A549 (cell line): ENCODE data around the gene GSK3B. TPM values are rescaled to one million over a fixed set of nuclear protein-coding genes. Genes with fewer than 3 reads are reported as not detected.

Experiments
- ATOH8 ChIP-seq: fragments of 250-450 bp; sonication (Bioruptor Pico); IDR thresholded peaks from 2 replicates; pipeline ENCODE4 v1.5.0; 2020; ENCODE audit warnings: low read depth, mild to moderate bottlenecking, moderate library complexity
- BHLHE40 ChIP-seq: IDR thresholded peaks from 2 replicates; pipeline ENCODE4 v1.6.1; 2012; ENCODE audit warnings: low read depth, low read length, inconsistent platforms
- CBX8 ChIP-seq: fragments of 200-600 bp; sonication (generic); IDR thresholded peaks from 2 replicates; pipeline ENCODE4 v1.6.1; 2016
- CHD2 ChIP-seq: fragments of 150-350 bp; IDR thresholded peaks from 2 replicates; pipeline ENCODE4 v1.6.1; 2014; ENCODE audit warnings: low read length; ENCODE audit not compliant: partially characterized antibody
- EHMT2 ChIP-seq: fragments of 200-600 bp; sonication (generic); IDR thresholded peaks from 2 replicates; pipeline ENCODE4 v1.6.1; 2016; ENCODE audit warnings: antibody characterized with exemption, low read depth, mild to moderate bottlenecking, moderate library complexity
- EP300 ChIP-seq, 2 experiments: fragments of >200 bp; sonication (Bioruptor Twin); formaldehyde crosslinking; IDR thresholded peaks; 2 replicates in 1 of 2; 3 replicates in 1 of 2; pipeline ENCODE4 v1.6.1; 2016 to 2017
- ESRRA ChIP-seq: fragments of 150-350 bp; IDR thresholded peaks from 2 replicates; pipeline ENCODE4 v1.6.1; 2014; ENCODE audit warnings: mild to moderate bottlenecking, low read length, borderline replicate concordance
- FOSL2 ChIP-seq, 2 experiments: fragments of 450-650 bp in 1 of 2; fragments of >200 bp in 1 of 2; sonication (Bioruptor Twin) in 1 of 2; formaldehyde crosslinking; IDR thresholded peaks; 2 replicates each; pipeline versions ENCODE4 v1.5.0 to v1.6.1; 2016 to 2020; ENCODE audit warnings: mild to moderate bottlenecking in 1 of 2, moderate library complexity in 1 of 2
- FOXS1 ChIP-seq: fragments of 250-450 bp; sonication (Bioruptor Pico); IDR thresholded peaks from 2 replicates; pipeline ENCODE4 v1.5.0; 2020; ENCODE audit warnings: mild to moderate bottlenecking, moderate library complexity
- GATA3 ChIP-seq: IDR thresholded peaks from 2 replicates; pipeline ENCODE4 v1.6.1; 2012; ENCODE audit warnings: borderline replicate concordance
- HOXA7 ChIP-seq: fragments of 250-450 bp; sonication (Bioruptor Pico); IDR thresholded peaks from 2 replicates; pipeline ENCODE4 v1.5.0; 2020; ENCODE audit warnings: mild to moderate bottlenecking, moderate library complexity
- HOXB13 ChIP-seq: fragments of 250-450 bp; sonication (Bioruptor Pico); IDR thresholded peaks from 2 replicates; pipeline ENCODE4 v1.5.0; 2020; ENCODE audit warnings: low read depth, mild to moderate bottlenecking, moderate library complexity
- HOXB5 ChIP-seq: fragments of 250-450 bp; sonication (Bioruptor Pico); IDR thresholded peaks from 2 replicates; pipeline ENCODE4 v1.5.0; 2020; ENCODE audit warnings: mild to moderate bottlenecking, moderate library complexity
- JUN ChIP-seq, 2 experiments: fragments of >200 bp; sonication (Bioruptor Twin); formaldehyde crosslinking; IDR thresholded peaks; 2 replicates in 1 of 2; 3 replicates in 1 of 2; pipeline ENCODE4 v1.6.1; 2016 to 2017
- KDM5A ChIP-seq: fragments of 200-600 bp; sonication (generic); IDR thresholded peaks from 2 replicates; pipeline ENCODE4 v1.6.1; 2016; ENCODE audit warnings: antibody characterized with exemption, mild to moderate bottlenecking
- MAZ ChIP-seq: fragments of 150-350 bp; IDR thresholded peaks from 2 replicates; pipeline ENCODE4 v1.6.1; 2014; ENCODE audit warnings: antibody characterized with exemption, low read depth, low read length, borderline replicate concordance
- MYC ChIP-seq: IDR thresholded peaks from 2 replicates; pipeline ENCODE4 v1.6.1; 2012; ENCODE audit warnings: mild to moderate bottlenecking, inconsistent platforms, low read length, improper control_type of control experiment, borderline replicate concordance
- PBX3 ChIP-seq: IDR thresholded peaks from 2 replicates; pipeline ENCODE4 v1.6.1; 2012
- POLR2A ChIP-seq: IDR thresholded peaks from 2 replicates; pipeline ENCODE4 v1.6.1; 2012; ENCODE audit warnings: mild to moderate bottlenecking, low read length
- RARB ChIP-seq: fragments of 250-450 bp; sonication (Bioruptor Pico); IDR thresholded peaks from 2 replicates; pipeline ENCODE4 v1.8.0; 2021; ENCODE audit warnings: mild to moderate bottlenecking, moderate library complexity
- REST ChIP-seq: fragments of 200-600 bp; sonication (generic); IDR thresholded peaks from 2 replicates; pipeline ENCODE4 v1.6.1; 2016; ENCODE audit warnings: antibody characterized with exemption, mild to moderate bottlenecking, moderate library complexity
- RFX5 ChIP-seq: fragments of 450-650 bp; IDR thresholded peaks from 2 replicates; pipeline ENCODE4 v1.7.1; 2014; ENCODE audit warnings: antibody characterized with exemption, mild to moderate bottlenecking, moderate library complexity
- RNF2 ChIP-seq: fragments of 200-600 bp; sonication (generic); IDR thresholded peaks from 2 replicates; pipeline ENCODE4 v1.6.1; 2016; ENCODE audit warnings: low read depth, mild to moderate bottlenecking, antibody characterized with exemption, moderate library complexity, borderline replicate concordance
- SMC3 ChIP-seq: fragments of >200 bp; sonication (Bioruptor Twin); formaldehyde crosslinking; IDR thresholded peaks from 3 replicates; pipeline ENCODE4 v1.6.1; 2018; ENCODE audit warnings: inconsistent platforms
- TFCP2L1 ChIP-seq: fragments of 250-450 bp; sonication (Bioruptor Pico); IDR thresholded peaks from 2 replicates; pipeline ENCODE4 v1.5.0; 2021; ENCODE audit warnings: mild to moderate bottlenecking
- TP53 ChIP-seq: fragments of 250-450 bp; sonication (Bioruptor Pico); IDR thresholded peaks from 2 replicates; pipeline ENCODE4 v1.5.0; 2021; ENCODE audit warnings: mild to moderate bottlenecking, moderate library complexity
- ZC3H11A ChIP-seq: fragments of 450-650 bp; IDR thresholded peaks from 2 replicates; pipeline ENCODE4 v1.6.1; 2014; ENCODE audit warnings: antibody characterized with exemption, mild to moderate bottlenecking
- ZSCAN20 ChIP-seq: fragments of 250-450 bp; sonication (Bioruptor Pico); IDR thresholded peaks from 2 replicates; pipeline ENCODE4 v1.8.0; 2022; ENCODE audit warnings: mild to moderate bottlenecking, moderate library complexity
- polyA plus RNA-seq, 4 experiments: library from polyadenylated mRNA; depleted of rRNA in 3 of 4; stranded (reverse); fragments of >200 nt; fragmentation: RNase III in 1 of 4; extraction: RNeasy Plus Mini Kit Qiagen cat#74134 plus additional on column Dnase treatment in 1 of 4; gene quantifications; 2 replicates in 3 of 4; 3 replicates in 1 of 4; pipeline ENCODE4 v1.2.3, GENCODE V29; 2011 to 2017
- TF ChIP-seq, protein P1 (sequence below): IDR thresholded peaks from 2 replicates; pipeline ENCODE4 v1.6.1; 2012
- TF ChIP-seq, protein P2 (sequence below): fragments of >200 bp; sonication (Bioruptor Twin); formaldehyde crosslinking; IDR thresholded peaks from 2 replicates; pipeline ENCODE4 v1.6.1; 2016
- TF ChIP-seq, protein P3 (sequence below): fragments of >200 bp; sonication (Bioruptor Twin); formaldehyde crosslinking; IDR thresholded peaks from 3 replicates; pipeline ENCODE4 v1.6.1; 2016
- TF ChIP-seq, protein P4 (sequence below): fragments of 150-350 bp; IDR thresholded peaks from 2 replicates; pipeline ENCODE4 v1.6.1; 2014; ENCODE audit warnings: low read depth, mild to moderate bottlenecking, low read length
- TF ChIP-seq, protein P5 (sequence below): fragments of 250-450 bp; sonication (Bioruptor Pico); IDR thresholded peaks from 2 replicates; pipeline ENCODE4 v1.5.0; 2021; ENCODE audit warnings: mild to moderate bottlenecking, moderate library complexity, borderline replicate concordance

Gene GSK3B
- polyA plus RNA-seq, 2 of the 4 experiments (the other 2 are of a cell fraction), result 30.0 to 49.8 TPM

- 0 out of 2 replicates have a peak, but pooled peaks have one; percentile 53 for TF ChIP-seq ZSCAN20
- peak; percentile 89 for TF ChIP-seq RFX5
- TF ChIP-seq TP53 (CRISPR knock-in tag), result 0 out of 2 replicates have a peak, but pooled peaks have one; percentile 33
- 0 out of 2 replicates have a peak, but pooled peaks have one; percentile 70 for TF ChIP-seq HOXB13
- TF ChIP-seq MAZ, result peak; percentile 47; the same call in 1 of the 2 replicates
- TF ChIP-seq MYC, result no peak
- peak; percentile 77; the same call in 1 of the 2 replicates for TF ChIP-seq FOXS1
- TF ChIP-seq JUN (IDR thresholded peaks at IDR 0.05), result no peak
- peak; percentile 87; the same call in 1 of the 2 replicates for TF ChIP-seq HOXB5 (CRISPR knock-in tag)
- TF ChIP-seq, protein P1, sequence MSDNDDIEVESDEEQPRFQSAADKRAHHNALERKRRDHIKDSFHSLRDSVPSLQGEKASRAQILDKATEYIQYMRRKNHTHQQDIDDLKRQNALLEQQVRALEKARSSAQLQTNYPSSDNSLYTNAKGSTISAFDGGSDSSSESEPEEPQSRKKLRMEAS, result no peak
- no peak for TF ChIP-seq GATA3
- TF ChIP-seq EP300 (IDR thresholded peaks at IDR 0.05), result no peak
- no peak for TF ChIP-seq RARB (CRISPR knock-in tag)
- TF ChIP-seq PBX3, result peak; percentile 70; the same call in 1 of the 2 replicates
- TF ChIP-seq CHD2, result no peak
- TF ChIP-seq FOSL2 (IDR thresholded peaks at IDR 0.05), result no peak
- no peak for TF ChIP-seq FOSL2 (CRISPR knock-in tag; IDR thresholded peaks at IDR 0.05)
- no peak for TF ChIP-seq REST
- TF ChIP-seq, protein P2, sequence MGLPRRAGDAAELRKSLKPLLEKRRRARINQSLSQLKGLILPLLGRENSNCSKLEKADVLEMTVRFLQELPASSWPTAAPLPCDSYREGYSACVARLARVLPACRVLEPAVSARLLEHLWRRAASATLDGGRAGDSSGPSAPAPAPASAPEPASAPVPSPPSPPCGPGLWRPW, result no peak
- TF ChIP-seq, protein P3, sequence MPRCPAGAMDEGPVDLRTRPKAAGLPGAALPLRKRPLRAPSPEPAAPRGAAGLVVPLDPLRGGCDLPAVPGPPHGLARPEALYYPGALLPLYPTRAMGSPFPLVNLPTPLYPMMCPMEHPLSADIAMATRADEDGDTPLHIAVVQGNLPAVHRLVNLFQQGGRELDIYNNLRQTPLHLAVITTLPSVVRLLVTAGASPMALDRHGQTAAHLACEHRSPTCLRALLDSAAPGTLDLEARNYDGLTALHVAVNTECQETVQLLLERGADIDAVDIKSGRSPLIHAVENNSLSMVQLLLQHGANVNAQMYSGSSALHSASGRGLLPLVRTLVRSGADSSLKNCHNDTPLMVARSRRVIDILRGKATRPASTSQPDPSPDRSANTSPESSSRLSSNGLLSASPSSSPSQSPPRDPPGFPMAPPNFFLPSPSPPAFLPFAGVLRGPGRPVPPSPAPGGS, result no peak
- no peak for TF ChIP-seq POLR2A
- TF ChIP-seq ATOH8, result peak; percentile 64; the same call in 1 of the 2 replicates
- no peak for TF ChIP-seq KDM5A
- TF ChIP-seq ZC3H11A, result no peak
- TF ChIP-seq, protein P4, sequence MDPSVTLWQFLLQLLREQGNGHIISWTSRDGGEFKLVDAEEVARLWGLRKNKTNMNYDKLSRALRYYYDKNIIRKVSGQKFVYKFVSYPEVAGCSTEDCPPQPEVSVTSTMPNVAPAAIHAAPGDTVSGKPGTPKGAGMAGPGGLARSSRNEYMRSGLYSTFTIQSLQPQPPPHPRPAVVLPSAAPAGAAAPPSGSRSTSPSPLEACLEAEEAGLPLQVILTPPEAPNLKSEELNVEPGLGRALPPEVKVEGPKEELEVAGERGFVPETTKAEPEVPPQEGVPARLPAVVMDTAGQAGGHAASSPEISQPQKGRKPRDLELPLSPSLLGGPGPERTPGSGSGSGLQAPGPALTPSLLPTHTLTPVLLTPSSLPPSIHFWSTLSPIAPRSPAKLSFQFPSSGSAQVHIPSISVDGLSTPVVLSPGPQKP, result no peak
- no peak for TF ChIP-seq BHLHE40
- no peak for TF ChIP-seq RNF2
- no peak for TF ChIP-seq TFCP2L1
- TF ChIP-seq HOXA7 (CRISPR knock-in tag), result no peak
- TF ChIP-seq SMC3, result no peak
- TF ChIP-seq, protein P5, sequence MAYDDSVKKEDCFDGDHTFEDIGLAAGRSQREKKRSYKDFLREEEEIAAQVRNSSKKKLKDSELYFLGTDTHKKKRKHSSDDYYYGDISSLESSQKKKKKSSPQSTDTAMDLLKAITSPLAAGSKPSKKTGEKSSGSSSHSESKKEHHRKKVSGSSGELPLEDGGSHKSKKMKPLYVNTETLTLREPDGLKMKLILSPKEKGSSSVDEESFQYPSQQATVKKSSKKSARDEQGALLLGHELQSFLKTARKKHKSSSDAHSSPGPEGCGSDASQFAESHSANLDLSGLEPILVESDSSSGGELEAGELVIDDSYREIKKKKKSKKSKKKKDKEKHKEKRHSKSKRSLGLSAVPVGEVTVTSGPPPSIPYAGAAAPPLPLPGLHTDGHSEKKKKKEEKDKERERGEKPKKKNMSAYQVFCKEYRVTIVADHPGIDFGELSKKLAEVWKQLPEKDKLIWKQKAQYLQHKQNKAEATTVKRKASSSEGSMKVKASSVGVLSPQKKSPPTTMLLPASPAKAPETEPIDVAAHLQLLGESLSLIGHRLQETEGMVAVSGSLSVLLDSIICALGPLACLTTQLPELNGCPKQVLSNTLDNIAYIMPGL (CRISPR knock-in tag), result no peak
- no peak for TF ChIP-seq CBX8
- TF ChIP-seq EHMT2, result no peak
- TF ChIP-seq ESRRA, result no peak
Observed at GRCh38 chr3:120094776-120095225, 554 bp upstream of the GSK3B start (continued).
